HCT116 (cell line): ENCODE data around the gene GP9. TPM values are rescaled to one million over a fixed set of nuclear protein-coding genes. Genes with fewer than 3 reads are reported as not detected.

Experiments
- ATAC-seq: fragments of 200-7000 bp; cut with Tn5 transposase; 2 replicates; pipeline ENCODE4 v1.9.1; 2020; ENCODE audit warnings: mild to moderate bottlenecking, moderate library complexity
- BruUV-seq: library from RNA; stranded (reverse); fragments of 400-500 nt; replicated peaks from 2 replicates; lab custom pipeline; 2021; lab: Mats Ljungman, UMichigan
- CTCF ChIA-PET: fragments of 300-600 bp; sonication (Branson Sonifier 250); formaldehyde crosslinking; loops from one replicate; lab custom pipeline; 2021; ENCODE audit warnings: antibody characterized with exemption; lab: Charles Lee
- POLR2A ChIA-PET: fragments of 300-600, 350-600 bp; sonication (Branson Sonifier 250); formaldehyde crosslinking; loops from one replicate; lab custom pipeline; 2021; ENCODE audit warnings: antibody characterized with exemption; lab: Charles Lee
- RAD21 ChIA-PET, 2 experiments: fragments of 300-600 bp; sonication (Branson Sonifier 250); formaldehyde crosslinking; loops; one replicate each; lab custom pipeline; 2023; ENCODE audit warnings: low total read pairs in 2 of 2; ENCODE audit not compliant: uncharacterized antibody in 2 of 2, unreplicated experiment in 2 of 2, low non-redundant PET in 1 of 2; lab: Charles Lee
- DNase-seq: peaks from one replicate; pipeline ENCODE4 v3.0.0-alpha.2; 2010; ENCODE audit warnings: low read depth, low spot score
- H2AFZ ChIP-seq: fragments of 200-600 bp; shearing (Covaris generic), sonication (generic); 2 replicates; pipeline ENCODE4 v1.6.1; 2017; ENCODE audit warnings: low read depth, mixed run types, mixed read lengths, antibody characterized with exemption, low read length; ENCODE audit not compliant: poor library complexity, severe bottlenecking
- H3K27ac ChIP-seq: 2 replicates; pipeline ENCODE4 v1.5.1; 2012; ENCODE audit warnings: low read depth, low read length
- H3K27me3 ChIP-seq: fragments of 200-600 bp; sonication (generic); 2 replicates; pipeline ENCODE4 v1.6.1; 2016; ENCODE audit warnings: mixed run types, low read length, mixed read lengths; ENCODE audit not compliant: insufficient read depth
- H3K36me3 ChIP-seq, 2 experiments: fragments of 200-500 bp in 1 of 2; fragments of 200-600 bp in 1 of 2; sonication (Bioruptor generic) in 1 of 2; sonication (generic) in 1 of 2; 2 replicates each; pipeline versions ENCODE4 v1.5.1 to v1.6.1; 2014 to 2016; ENCODE audit warnings: low read length in 2 of 2, inconsistent platforms in 1 of 2, mixed read lengths in 1 of 2, mixed run types in 1 of 2; ENCODE audit not compliant: insufficient read depth in 2 of 2, control insufficient read depth in 1 of 2
- H3K4me1 ChIP-seq, 2 experiments: fragments of 200-600 bp in 1 of 2; sonication (generic) in 1 of 2; 2 replicates each; pipeline versions ENCODE4 v1.5.1 to v1.6.1; 2012 to 2017; ENCODE audit warnings: low read length in 2 of 2, inconsistent platforms in 1 of 2, mild to moderate bottlenecking in 1 of 2, mixed read lengths in 1 of 2, mixed run types in 1 of 2, moderate library complexity in 1 of 2; ENCODE audit not compliant: insufficient read depth in 2 of 2, control insufficient read depth in 1 of 2
- H3K4me2 ChIP-seq: fragments of 200-600 bp; sonication (generic); 2 replicates; pipeline ENCODE4 v1.6.1; 2017; ENCODE audit warnings: mixed run types, low read length, mixed read lengths
- H3K4me3 ChIP-seq, 2 experiments: fragments of 200-600 bp in 1 of 2; sonication (generic) in 1 of 2; replicated peaks in 1 of 2; 2 replicates each; pipeline ENCODE4 v1.5.1; 2011 to 2016; ENCODE audit warnings: low read length in 2 of 2, control low read depth in 1 of 2, low read depth in 1 of 2, mild to moderate bottlenecking in 1 of 2, mixed read lengths in 1 of 2, mixed run types in 1 of 2
- H3K79me2 ChIP-seq: fragments of 200-600 bp; sonication (generic); 2 replicates; pipeline ENCODE4 v1.6.1; 2017; ENCODE audit warnings: mild to moderate bottlenecking, mixed run types, low read length, moderate library complexity, mixed read lengths; ENCODE audit not compliant: insufficient read depth
- H3K9ac ChIP-seq: fragments of 200-600 bp; sonication (generic); 2 replicates; pipeline ENCODE4 v1.6.1; 2016; ENCODE audit warnings: low read length, mixed read lengths
- H3K9me2 ChIP-seq: fragments of 200-600 bp; sonication (generic), shearing (Covaris generic); 2 replicates; pipeline ENCODE4 v1.6.1; 2017; ENCODE audit warnings: mixed run types, mild to moderate bottlenecking, moderate library complexity; ENCODE audit not compliant: insufficient read depth
- H3K9me3 ChIP-seq, 2 experiments: fragments of 200-500 bp in 1 of 2; fragments of 200-600 bp in 1 of 2; sonication (Bioruptor generic) in 1 of 2; sonication (generic) in 1 of 2; 2 replicates each; pipeline ENCODE4 v1.6.1; 2014 to 2017; ENCODE audit warnings: low read length in 2 of 2, mixed read lengths in 2 of 2, inconsistent platforms in 1 of 2, low read depth in 1 of 2, mild to moderate bottlenecking in 1 of 2, mixed run types in 1 of 2, moderate library complexity in 1 of 2; ENCODE audit not compliant: control insufficient read depth in 1 of 2, insufficient read depth in 1 of 2
- H4K20me1 ChIP-seq: fragments of 200-600 bp; sonication (generic), shearing (Covaris generic); 2 replicates; pipeline ENCODE4 v1.6.1; 2017; ENCODE audit warnings: mixed run types, mild to moderate bottlenecking, moderate library complexity; ENCODE audit not compliant: insufficient read depth
- EGR1 ChIP-seq: IDR thresholded peaks from 2 replicates; pipeline ENCODE4 v1.6.1; 2012; ENCODE audit warnings: low read depth
- ELF1 ChIP-seq: IDR thresholded peaks from 2 replicates; pipeline ENCODE4 v1.6.1; 2012; ENCODE audit warnings: low read depth, borderline replicate concordance
- EZH2 ChIP-seq: fragments of 200-600 bp; sonication (generic); IDR thresholded peaks from 2 replicates; pipeline ENCODE4 v1.6.1; 2017; ENCODE audit warnings: antibody characterized with exemption, mixed run types
- FOSL1 ChIP-seq: IDR thresholded peaks from 2 replicates; pipeline ENCODE4 v1.6.1; 2012; ENCODE audit warnings: low read depth
- RAD21 ChIP-seq: IDR thresholded peaks from 2 replicates; pipeline ENCODE4 v1.6.1; 2012; ENCODE audit warnings: low read depth, mild to moderate bottlenecking
- SIN3A ChIP-seq: IDR thresholded peaks from 2 replicates; pipeline ENCODE4 v1.6.1; 2012; ENCODE audit warnings: low read depth
- ZNF274 ChIP-seq: fragments of 200-500 bp; sonication (Bioruptor generic); IDR thresholded peaks from 2 replicates; pipeline ENCODE4 v1.6.1; 2014; ENCODE audit warnings: mild to moderate bottlenecking, low read depth, low read length, inconsistent platforms
- intact Hi-C: fragments of 100-400 bp; cut with micrococcal nuclease; formaldehyde crosslinking; loops from 2 replicates; pipeline ENCODE4 v1.10.0; 2022
- total RNA-seq: library from RNA; stranded (reverse); gene quantifications from one replicate; pipeline ENCODE4 v1.2.1, GENCODE V29; 2021; ENCODE audit not compliant: unreplicated experiment
- TF ChIP-seq, protein P1 (sequence below): IDR thresholded peaks from 2 replicates; pipeline ENCODE4 v1.6.1; 2012
- TF ChIP-seq, protein P2 (sequence below), 3 experiments: fragments of 200-600 bp in 1 of 3; sonication (generic) in 1 of 3; IDR thresholded peaks in 2 of 3; conservative IDR thresholded peaks in 1 of 3; 2 replicates each; pipeline ENCODE4 v1.5.1; 2012 to 2017; ENCODE audit warnings: low read depth in 2 of 3, low read length in 2 of 3, antibody characterized with exemption in 1 of 3, borderline replicate concordance in 1 of 3, control low read depth in 1 of 3, mild to moderate bottlenecking in 1 of 3, mixed read lengths in 1 of 3, mixed run types in 1 of 3, moderate library complexity in 1 of 3; ENCODE audit not compliant: insufficient read depth in 1 of 3
- TF ChIP-seq, protein P3 (sequence below): IDR thresholded peaks from 2 replicates; pipeline ENCODE4 v1.6.1; 2012

Gene GP9
- total RNA-seq, 1 experiment from 2014 or later, result not detected

DNA sequence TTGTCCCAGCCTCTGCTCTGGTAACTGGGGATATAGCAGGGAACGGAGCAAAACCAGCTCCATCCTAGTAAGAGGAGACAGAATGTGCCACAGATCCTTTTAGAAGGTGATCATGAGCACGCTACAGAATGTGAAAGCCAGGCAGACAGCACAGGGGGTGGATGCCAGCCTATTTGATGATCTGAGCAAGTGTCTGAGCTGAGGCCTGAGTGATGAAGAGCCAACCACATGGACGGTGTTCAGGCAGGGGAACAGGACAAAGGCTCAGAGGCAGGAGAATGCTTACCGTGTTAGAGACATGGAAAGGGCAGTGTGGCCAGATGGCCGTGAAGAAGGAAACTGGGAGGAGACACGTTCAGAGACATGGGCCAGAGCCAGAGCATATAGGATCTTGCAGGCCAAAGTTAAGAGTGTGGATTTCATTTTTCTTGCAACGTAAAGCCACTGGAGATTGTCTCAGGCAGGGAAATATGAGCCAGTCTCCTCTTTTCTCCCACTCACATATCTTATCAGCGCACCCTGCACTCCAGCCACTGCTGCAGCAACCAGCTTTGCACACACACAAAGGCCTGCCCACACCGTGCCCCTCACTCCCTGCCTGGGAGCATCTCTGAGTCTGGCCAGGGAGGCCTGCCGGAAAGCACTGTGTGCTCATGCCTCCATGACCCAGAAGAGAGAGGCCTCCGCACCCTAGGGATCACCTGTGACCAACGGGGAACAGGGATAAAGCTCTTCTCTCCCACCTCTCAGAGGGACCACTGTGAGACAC lies 41.0 kb downstream of the GP9 start (continued):
- TF ChIP-seq, protein P1, sequence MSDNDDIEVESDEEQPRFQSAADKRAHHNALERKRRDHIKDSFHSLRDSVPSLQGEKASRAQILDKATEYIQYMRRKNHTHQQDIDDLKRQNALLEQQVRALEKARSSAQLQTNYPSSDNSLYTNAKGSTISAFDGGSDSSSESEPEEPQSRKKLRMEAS, result no peak
- TF ChIP-seq SIN3A, result no peak
- no peak for TF ChIP-seq ZNF274
- no peak for TF ChIP-seq EGR1
- TF ChIP-seq RAD21, result no peak
- TF ChIP-seq ELF1, result no peak

DNA sequence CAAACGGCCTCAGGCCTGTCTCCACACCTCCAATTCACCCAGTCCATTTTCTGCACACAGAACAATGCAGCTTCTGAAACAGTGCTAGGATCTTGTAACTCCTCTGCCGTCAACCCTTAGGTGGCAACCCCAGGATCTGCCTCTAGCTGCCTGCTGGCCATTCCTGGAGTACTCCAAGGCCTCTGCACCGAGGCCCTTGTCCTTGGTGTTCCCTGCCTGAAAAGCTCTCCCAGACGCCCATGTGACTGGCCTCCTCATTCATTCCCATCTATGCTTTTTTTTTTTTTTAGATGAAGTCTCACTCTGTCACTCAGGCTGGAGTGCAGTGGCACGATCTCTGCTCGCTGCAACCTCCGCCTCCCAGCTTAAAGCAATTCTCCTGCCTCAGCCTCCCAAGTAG lies 42.7 kb downstream of the GP9 start:
- POLR2A ChIA-PET, result no interaction called here

More for the DNA sequence above, 42.7 kb downstream of the GP9 start:
- Histone ChIP-seq H3K79me2 (no peaks in the 10 kb centered on the region), H3K27me3 (no peaks in the 10 kb centered on the region), H3K27ac (no peak overlapping the region), H3K4me2 (no peak overlapping the region), H4K20me1 (no peaks in the 10 kb centered on the region), H3K9ac (no peak overlapping the region), H3K4me1 (no peaks in the 10 kb centered on the region), H3K4me3 (no peak overlapping the region), H3K9me2 (no peaks in the 10 kb centered on the region), H3K9me3 (no peaks in the 10 kb centered on the region), H3K36me3 (no peaks in the 10 kb centered on the region), H2AFZ (no peak overlapping the region)
- ChIA-PET RAD21 (no interaction called here), CTCF (no interaction called here)
- intact Hi-C loops, result no loop called here
- DNase-seq (no peak), ATAC-seq (no peak)
- TF ChIP-seq FOSL1 (no peak), EZH2 (no peak), ZNF274 (no peak)
- TF ChIP-seq, protein P2, sequence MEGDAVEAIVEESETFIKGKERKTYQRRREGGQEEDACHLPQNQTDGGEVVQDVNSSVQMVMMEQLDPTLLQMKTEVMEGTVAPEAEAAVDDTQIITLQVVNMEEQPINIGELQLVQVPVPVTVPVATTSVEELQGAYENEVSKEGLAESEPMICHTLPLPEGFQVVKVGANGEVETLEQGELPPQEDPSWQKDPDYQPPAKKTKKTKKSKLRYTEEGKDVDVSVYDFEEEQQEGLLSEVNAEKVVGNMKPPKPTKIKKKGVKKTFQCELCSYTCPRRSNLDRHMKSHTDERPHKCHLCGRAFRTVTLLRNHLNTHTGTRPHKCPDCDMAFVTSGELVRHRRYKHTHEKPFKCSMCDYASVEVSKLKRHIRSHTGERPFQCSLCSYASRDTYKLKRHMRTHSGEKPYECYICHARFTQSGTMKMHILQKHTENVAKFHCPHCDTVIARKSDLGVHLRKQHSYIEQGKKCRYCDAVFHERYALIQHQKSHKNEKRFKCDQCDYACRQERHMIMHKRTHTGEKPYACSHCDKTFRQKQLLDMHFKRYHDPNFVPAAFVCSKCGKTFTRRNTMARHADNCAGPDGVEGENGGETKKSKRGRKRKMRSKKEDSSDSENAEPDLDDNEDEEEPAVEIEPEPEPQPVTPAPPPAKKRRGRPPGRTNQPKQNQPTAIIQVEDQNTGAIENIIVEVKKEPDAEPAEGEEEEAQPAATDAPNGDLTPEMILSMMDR (IDR thresholded peaks at IDR 0.05 in 2 of 3, conservative IDR thresholded peaks at IDR 0.05 in 1 of 3; ENCODE audit: borderline replicate concordance in 1 of 3, insufficient read depth in 1 of 3, low read depth in 2 of 3, low read length in 2 of 3), result no peak
- TF ChIP-seq, protein P3, sequence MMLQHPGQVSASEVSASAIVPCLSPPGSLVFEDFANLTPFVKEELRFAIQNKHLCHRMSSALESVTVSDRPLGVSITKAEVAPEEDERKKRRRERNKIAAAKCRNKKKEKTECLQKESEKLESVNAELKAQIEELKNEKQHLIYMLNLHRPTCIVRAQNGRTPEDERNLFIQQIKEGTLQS, result no peak
- BruUV-seq, result no TSS peak
